Endothelial cell of umbilical vein (primary cell): ENCODE measurements around the gene KLHDC4. TPM values are rescaled to one million over a fixed set of nuclear protein-coding genes. Genes with fewer than 3 reads are reported as not detected.

Experiments used
- BruUV-seq: library from RNA; stranded (reverse); fragments of 400-500 nt; replicated peaks from 2 replicates; lab custom pipeline; 2021; lab: Mats Ljungman, UMichigan
- CTCF ChIA-PET: fragments of 300-600, 350-600 bp; sonication (Branson Sonifier 250); formaldehyde crosslinking; loops from one replicate; lab custom pipeline; 2021; ENCODE audit warnings: antibody characterized with exemption, inconsistent platforms; lab: Charles Lee
- POLR2A ChIA-PET: fragments of 300-600, 350-600 bp; sonication (Branson Sonifier 250); formaldehyde crosslinking; loops from one replicate; lab custom pipeline; 2021; ENCODE audit warnings: antibody characterized with exemption, inconsistent platforms; lab: Charles Lee
- DNase-seq: peaks from one replicate; pipeline ENCODE4 v3.0.0-alpha.2; 2011; ENCODE audit warnings: low read depth, low spot score
- FAIRE-seq: peaks from 2 replicates; lab custom pipeline; 2011; peaks lifted over from hg19 to GRCh38; lab: Jason Lieb, UNC
- H2AFZ ChIP-seq: 2 replicates; pipeline ENCODE4 v1.6.0; 2012; ENCODE audit warnings: low read depth, low read length, control low read depth, inconsistent platforms
- H3K27ac ChIP-seq: 2 replicates; pipeline ENCODE4 v1.5.1; 2011; ENCODE audit warnings: low read depth, mild to moderate bottlenecking, control low read depth, low read length, moderate library complexity; ENCODE audit not compliant: insufficient read depth
- H3K27me3 ChIP-seq, 2 experiments: 2 replicates each; pipeline versions ENCODE4 v1.6.0 to v1.6.1; 2011; ENCODE audit warnings: low read length in 2 of 2, mixed read lengths in 1 of 2; ENCODE audit not compliant: control insufficient read depth in 2 of 2, insufficient read depth in 2 of 2
- H3K36me3 ChIP-seq, 2 experiments: 2 replicates in 1 of 2; 3 replicates in 1 of 2; pipeline ENCODE4 v1.5.1; 2011; ENCODE audit warnings: low read length in 2 of 2, mild to moderate bottlenecking in 1 of 2, moderate library complexity in 1 of 2; ENCODE audit not compliant: control insufficient read depth in 2 of 2, insufficient read depth in 2 of 2; ENCODE audit errors: extremely low read depth in 1 of 2
- H3K4me1 ChIP-seq: 3 replicates; pipeline ENCODE4 v1.5.1; 2011; ENCODE audit warnings: mild to moderate bottlenecking, low read length; ENCODE audit not compliant: control insufficient read depth, insufficient read depth; ENCODE audit errors: extremely low read depth
- H3K4me2 ChIP-seq: 2 replicates; pipeline ENCODE4 v1.6.1; 2011; ENCODE audit warnings: low read length, control low read depth, mixed read lengths; ENCODE audit not compliant: insufficient read depth
- H3K4me3 ChIP-seq, 3 experiments: fragments of 200-600 bp in 1 of 3; sonication (generic), shearing (Covaris generic) in 1 of 3; replicated peaks in 1 of 3; 2 replicates each; pipeline ENCODE4 v1.5.1; 2011 to 2016; ENCODE audit warnings: control low read depth in 3 of 3, low read length in 3 of 3, mild to moderate bottlenecking in 2 of 3, inconsistent platforms in 1 of 3, low read depth in 1 of 3, moderate library complexity in 1 of 3; ENCODE audit not compliant: insufficient read depth in 1 of 3
- H3K79me2 ChIP-seq: 2 replicates; pipeline ENCODE4 v1.6.0; 2012; ENCODE audit warnings: low read length, inconsistent platforms; ENCODE audit not compliant: control insufficient read depth, insufficient read depth
- H3K9ac ChIP-seq: replicated peaks from 2 replicates; pipeline ENCODE3; 2011; ENCODE audit warnings: low read length, control low read depth; ENCODE audit not compliant: insufficient read depth; ENCODE audit errors: extremely low read depth
- H3K9me1 ChIP-seq: replicated peaks from 3 replicates; pipeline ENCODE4 v1.6.0; 2011; ENCODE audit warnings: mild to moderate bottlenecking, low read length; ENCODE audit not compliant: control insufficient read depth, insufficient read depth; ENCODE audit errors: extremely low read depth
- H3K9me3 ChIP-seq: replicated peaks from 2 replicates; pipeline ENCODE4 v1.5.1; 2012; ENCODE audit warnings: low read length, inconsistent platforms; ENCODE audit not compliant: control insufficient read depth, insufficient read depth
- H4K20me1 ChIP-seq: replicated peaks from 2 replicates; pipeline ENCODE3; 2011; ENCODE audit warnings: mild to moderate bottlenecking, low read length; ENCODE audit not compliant: control insufficient read depth, insufficient read depth; ENCODE audit errors: extremely low read depth
- CTCF ChIP-seq, 2 donors: IDR thresholded peaks; 1 replicate in 1 of 2; 2 replicates in 1 of 2; pipeline ENCODE4 v1.5.1; 2011; ENCODE audit warnings: low read length in 2 of 2, mild to moderate bottlenecking in 2 of 2, moderate library complexity in 2 of 2, control low read depth in 1 of 2, inconsistent platforms in 1 of 2, low read depth in 1 of 2; ENCODE audit not compliant: insufficient read depth in 1 of 2; ENCODE audit errors: extremely low read depth in 1 of 2
- EZH2 ChIP-seq: IDR thresholded peaks from 2 replicates; pipeline ENCODE4 v1.6.1; 2012; ENCODE audit warnings: borderline replicate concordance, low read depth, mild to moderate bottlenecking, moderate library complexity, low read length, inconsistent platforms; ENCODE audit not compliant: severe bottlenecking
- FOS ChIP-seq: IDR thresholded peaks from 2 replicates; pipeline ENCODE4 v1.6.1; 2011; ENCODE audit warnings: mild to moderate bottlenecking, low read length, moderate library complexity, borderline replicate concordance; ENCODE audit not compliant: insufficient read depth
- GATA2 ChIP-seq: IDR thresholded peaks from 2 replicates; pipeline ENCODE4 v1.7.0; 2011; ENCODE audit warnings: low read depth, mild to moderate bottlenecking, moderate library complexity, mixed read lengths, low read length; ENCODE audit not compliant: insufficient read length, insufficient read depth
- JUN ChIP-seq: IDR thresholded peaks from 2 replicates; pipeline ENCODE4 v1.6.1; 2011; ENCODE audit warnings: borderline replicate concordance, low read depth; ENCODE audit not compliant: insufficient read length, insufficient read depth
- MYC ChIP-seq: IDR thresholded peaks from one replicate; pipeline ENCODE4 v1.6.1; 2011; ENCODE audit warnings: mild to moderate bottlenecking, low read depth, low read length
- POLR2A ChIP-seq: IDR thresholded peaks from 2 replicates; pipeline ENCODE4 v1.6.1; 2012; ENCODE audit warnings: low read depth, mild to moderate bottlenecking, control low read depth, low read length
- POLR2AphosphoS5 ChIP-seq: IDR thresholded peaks from 2 replicates; pipeline ENCODE4 v1.6.1; 2012; ENCODE audit warnings: low read depth, mild to moderate bottlenecking, control low read depth, low read length, moderate library complexity; ENCODE audit not compliant: insufficient read depth
- dilution Hi-C: fragments of 300-500 bp; cut with MboI; formaldehyde crosslinking; loops from one replicate; pipeline ENCODE4 v1.15.0; 2019; ENCODE audit warnings: low sequenced_read_pairs; ENCODE audit not compliant: extremely low pct_ligation_motif_present
- intact Hi-C: fragments of 100-400 bp; cut with micrococcal nuclease; formaldehyde crosslinking; loops from one replicate; pipeline ENCODE4 v1.10.0; 2022
- polyA plus RNA-seq, 4 experiments: library from polyadenylated mRNA; depleted of rRNA in 3 of 4; stranded (reverse) in 3 of 4; unstranded in 1 of 4; fragments of >200 nt; gene quantifications; 2 replicates each; pipeline versions ENCODE4 v1.2.1 to v1.2.3, GENCODE V29; 2011 to 2012; ENCODE audit warnings: missing spikeins in 1 of 4
- total RNA-seq: library from RNA; stranded (reverse); gene quantifications from 2 replicates; pipeline ENCODE4 v1.2.3, GENCODE V29; 2021
- TF ChIP-seq, protein P1 (sequence below): IDR thresholded peaks from 2 replicates; pipeline ENCODE4 v1.6.1; 2011; ENCODE audit not compliant: insufficient read depth, insufficient read length

Gene KLHDC4
- total and polyA plus RNA-seq, 2 donors (not counting 3 experiments of a cell fraction or from before 2014, with no cell fraction given), result 24.7 to 46.2 TPM

DNA sequence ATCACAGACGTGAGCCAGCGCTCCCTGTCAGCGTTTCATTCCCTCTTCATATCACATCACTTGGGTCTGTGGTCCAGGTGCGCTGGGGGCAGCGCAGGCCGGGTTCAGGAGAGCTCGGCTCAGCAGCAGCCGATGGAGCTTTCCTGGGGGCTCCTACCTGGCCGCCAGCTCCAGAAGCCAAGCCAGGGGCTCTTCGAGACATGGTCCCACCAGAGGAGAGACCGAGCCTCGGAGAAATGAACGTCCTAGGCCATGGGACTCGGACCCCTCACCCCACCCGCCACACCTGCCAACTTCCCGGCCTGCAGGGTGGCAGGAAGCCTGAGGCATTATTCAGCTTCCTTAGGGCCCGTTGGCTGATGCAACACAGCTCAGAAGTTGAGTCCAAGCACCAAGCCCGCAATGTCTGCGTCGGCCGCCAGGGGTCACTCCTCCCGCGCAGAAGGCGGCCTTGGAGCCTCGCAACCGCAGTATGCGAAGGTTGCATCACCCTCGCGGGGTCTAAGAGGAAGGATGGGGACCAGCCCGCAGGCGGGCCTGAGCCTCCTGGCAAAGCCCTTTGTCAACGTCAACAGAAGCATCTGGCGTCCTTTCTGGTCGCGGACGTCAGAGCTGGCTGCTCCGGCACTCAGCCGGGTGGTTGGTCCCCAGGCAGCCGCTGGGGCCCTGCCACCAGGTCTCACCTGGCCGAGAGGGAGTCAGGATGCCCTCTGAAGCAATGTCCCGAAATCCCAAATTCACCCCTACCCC lies 13.2 kb upstream of the KLHDC4 start:
- FAIRE-seq, result peak; percentile 99
- H3K4me2 ChIP-seq, result no peak overlapping the region
- peak overlapping the region; percentile 44 for H3K9ac ChIP-seq
- TSS peak; percentile 80 for BruUV-seq
- peak; percentile 95 for DNase-seq
- intact Hi-C loops, result loop anchor here (1.0 to 5.0 kb wide), 7 partner anchors 28 to 173 kb away; partner anchors contain the start of gene BANP
- TF ChIP-seq JUN (peak; percentile 23), FOS (peak; percentile 62), EZH2 (no peak), GATA2 (no peak), CTCF (IDR thresholded peaks at IDR 0.05; ENCODE audit: extremely low read depth in 1 of 2, insufficient read depth in 1 of 2, low read depth in 1 of 2, low read length in 2 of 2) (peak; percentile 85 to 99), POLR2A (no peak), POLR2AphosphoS5 (peak; percentile 93), MYC (peak; percentile 80)
- TF ChIP-seq, protein P1, sequence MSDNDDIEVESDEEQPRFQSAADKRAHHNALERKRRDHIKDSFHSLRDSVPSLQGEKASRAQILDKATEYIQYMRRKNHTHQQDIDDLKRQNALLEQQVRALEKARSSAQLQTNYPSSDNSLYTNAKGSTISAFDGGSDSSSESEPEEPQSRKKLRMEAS, result no peak
- H3K9me3 ChIP-seq, result no peaks in the 10 kb centered on the region
- H3K27me3 ChIP-seq, result no peaks in the 10 kb centered on the region
- no peaks in the 10 kb centered on the region for H3K9me1 ChIP-seq
- peaks cover 22% of the 10 kb centered on the region for H3K4me1 ChIP-seq
- no peak overlapping the region for H3K4me3 ChIP-seq
- ChIA-PET POLR2A (interaction anchor here (0.6 to 2.9 kb wide), 7 partner anchors 13 to 92 kb away, joined by 3 to 26 read pairs (median 6); partner anchors contain the start of genes KLHDC4 and SLC7A5), CTCF (interaction anchor here (0.6 to 6.8 kb wide), 47 partner anchors 10 to 783 kb away, joined by 3 to 470 read pairs (median 6); partner anchors contain the start of genes BANP, KLHDC4 and SLC7A5)
- peak overlapping the region; percentile 55 for H2AFZ ChIP-seq
- dilution Hi-C loops, result no loop called here
- H3K36me3 ChIP-seq, result no peaks in the 10 kb centered on the region
- H4K20me1 ChIP-seq, result no peaks in the 10 kb centered on the region
- H3K27ac ChIP-seq, result peak overlapping the region; percentile 79
- H3K79me2 ChIP-seq, result no peaks in the 10 kb centered on the region
